ENCODE data around the gene NRCAM.
A peak's percentile ranks its signal among the peaks of the same experiment; 100 is the strongest.
"Not testable (repeated sequence)": the region's sequence is repeated elsewhere in the genome, so short reads cannot be mapped to it uniquely, and the experiment has no call there.

Gene NRCAM

DNA sequence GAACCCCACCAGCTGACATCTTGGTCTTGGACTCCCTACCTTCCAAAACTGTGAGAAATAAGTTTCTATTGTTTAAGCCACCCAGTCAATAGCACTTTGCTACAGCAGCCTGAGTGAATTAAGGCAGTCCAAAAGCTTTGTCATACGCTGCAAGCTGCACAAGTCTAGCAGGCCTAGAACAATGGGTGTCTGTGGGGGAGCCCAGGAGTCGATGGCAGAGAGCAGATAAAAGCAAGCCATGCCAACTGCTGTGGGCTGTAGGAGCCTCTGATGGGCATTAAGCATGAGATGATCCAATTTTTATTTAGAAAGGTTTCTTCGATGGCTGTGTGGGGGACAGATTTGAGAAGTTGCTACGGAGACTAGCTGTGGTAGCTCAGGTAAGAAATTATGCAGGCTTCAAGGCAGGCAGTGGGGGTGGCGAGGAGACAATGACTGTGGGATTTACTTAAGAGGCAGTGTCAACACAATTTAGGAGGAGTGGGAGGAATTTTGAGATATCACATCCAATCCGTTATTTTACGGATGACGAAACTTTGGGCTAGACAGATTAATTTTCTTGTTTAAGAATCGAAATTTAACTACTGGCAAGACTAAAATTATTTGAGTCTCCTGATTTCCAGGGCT, 110.4 kb downstream of the NRCAM start:
- no peak for DNase-seq (ENCODE audit: low read depth in 2 of 2)

- DNase-seq (ENCODE audit: low read depth in 2 of 2): no peak
These were observed 115.3 kb downstream of the NRCAM start for GRCh38 chr7:108340856-108341411.

DNA sequence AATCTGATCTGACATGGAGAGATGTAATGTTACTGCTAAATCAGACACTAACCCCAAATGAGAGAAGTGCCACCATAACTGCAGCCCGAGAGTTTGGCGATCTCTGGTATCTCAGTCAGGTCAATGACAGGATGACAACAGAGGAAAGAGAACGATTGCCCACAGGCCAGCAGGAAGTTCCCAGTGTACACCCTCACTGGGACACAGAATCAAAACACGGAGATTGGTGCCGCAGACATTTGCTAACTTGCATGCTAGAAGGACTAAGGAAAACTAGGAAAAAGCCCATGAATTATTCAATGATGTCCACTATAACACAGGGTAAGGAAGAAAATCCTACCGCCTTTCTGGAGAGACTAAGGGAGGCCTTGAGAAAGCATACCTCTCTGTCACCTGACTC, 115.8 kb downstream of the NRCAM start:
- not testable (repeated sequence) for DNase-seq (ENCODE audit: low read depth in 2 of 2)

DNA sequence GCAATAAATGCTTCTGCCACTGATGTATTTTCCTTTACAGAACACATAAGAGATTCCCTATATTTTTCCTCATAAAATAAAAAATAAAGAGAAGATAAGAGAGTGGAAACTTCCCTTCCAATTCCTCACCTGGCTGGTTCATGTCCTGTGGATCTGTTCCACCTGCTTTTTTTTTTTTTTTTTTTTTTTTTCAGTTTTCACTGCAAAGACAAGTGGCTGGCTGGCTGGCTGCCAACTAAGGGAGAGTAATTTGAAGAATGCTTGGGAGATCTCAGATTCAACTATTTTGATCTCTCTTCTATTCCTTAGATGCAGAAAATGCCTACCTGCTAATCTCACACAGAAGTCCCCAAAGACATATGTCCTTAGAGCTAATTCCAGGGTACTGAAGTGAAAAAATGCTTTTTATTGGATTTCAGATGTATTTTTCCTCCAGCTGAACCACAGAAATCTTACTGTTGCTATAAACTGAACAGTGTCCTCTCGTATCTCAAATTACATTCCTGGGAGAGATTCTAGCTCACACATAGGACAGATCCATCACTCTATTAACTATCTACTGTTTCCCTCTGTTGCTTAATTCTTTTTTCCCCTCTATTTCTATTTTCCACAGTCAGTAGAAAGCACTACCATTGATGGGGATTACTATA, 120.8 kb downstream of the NRCAM start:
- DNase-seq (ENCODE audit: low read depth in 2 of 2): peak in 1 of 2 donors; percentile 1

GRCh38 chr7:108332937-108333336, 123.3 kb downstream of the NRCAM start:
- no peak for DNase-seq (ENCODE audit: low read depth in 2 of 2)

- DNase-seq (ENCODE audit: low read depth in 2 of 2): no peak
These were observed 124.3 kb downstream of the NRCAM start for GRCh38 chr7:108331971-108332370.

GRCh38 chr7:108330227-108330626, 126.0 kb downstream of the NRCAM start:
- no peak for DNase-seq (ENCODE audit: low read depth in 2 of 2)

GRCh38 chr7:108329514-108329913, 126.7 kb downstream of the NRCAM start:
- DNase-seq (ENCODE audit: low read depth in 2 of 2): no peak

DNA sequence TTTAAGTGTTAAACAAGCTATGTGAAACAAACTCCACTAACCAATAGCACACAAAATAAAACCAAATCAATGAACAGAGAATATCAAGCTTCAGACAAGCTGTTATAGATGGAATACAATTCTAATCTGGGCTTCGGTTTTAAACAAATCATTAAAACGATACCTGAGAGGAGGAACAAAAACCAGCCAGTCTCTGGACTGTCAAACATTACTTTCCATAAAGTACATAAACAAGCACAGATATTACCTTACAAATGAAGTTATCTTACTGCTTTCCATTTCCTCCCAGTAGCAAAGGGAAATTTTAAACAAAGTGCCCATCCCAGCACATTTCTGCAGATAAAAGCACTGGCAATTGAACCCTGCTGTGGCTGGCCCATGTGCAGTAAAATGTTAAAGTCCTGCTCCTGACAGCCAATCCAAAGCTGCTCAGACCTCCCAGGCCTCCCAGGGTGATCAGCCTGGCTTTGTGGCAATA, 128.0 kb downstream of the NRCAM start:
- DNase-seq (ENCODE audit: low read depth in 2 of 2): no peak

DNA sequence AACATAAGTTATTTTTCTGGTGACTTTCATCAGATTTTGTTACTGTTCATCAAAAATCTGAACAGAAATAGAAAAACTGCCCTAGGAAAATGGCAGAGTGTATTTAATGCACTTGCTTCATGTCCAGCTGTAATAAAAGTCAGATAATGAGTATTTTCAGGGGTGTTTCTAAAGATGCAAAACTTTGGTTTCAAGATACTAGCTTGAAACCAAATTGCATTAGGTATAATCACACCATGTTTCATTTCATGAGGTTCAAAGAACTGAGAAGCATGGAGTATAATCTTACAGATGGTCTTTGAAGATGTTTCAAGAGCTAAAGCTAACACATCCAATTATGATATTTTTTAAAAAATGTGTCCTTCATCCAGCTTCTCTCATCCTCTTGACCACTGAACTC, 128.9 kb downstream of the NRCAM start:
- DNase-seq (ENCODE audit: low read depth in 2 of 2): no peak

GRCh38 chr7:108326938-108327337, 129.3 kb downstream of the NRCAM start:
- DNase-seq (ENCODE audit: low read depth in 2 of 2): no peak

DNA sequence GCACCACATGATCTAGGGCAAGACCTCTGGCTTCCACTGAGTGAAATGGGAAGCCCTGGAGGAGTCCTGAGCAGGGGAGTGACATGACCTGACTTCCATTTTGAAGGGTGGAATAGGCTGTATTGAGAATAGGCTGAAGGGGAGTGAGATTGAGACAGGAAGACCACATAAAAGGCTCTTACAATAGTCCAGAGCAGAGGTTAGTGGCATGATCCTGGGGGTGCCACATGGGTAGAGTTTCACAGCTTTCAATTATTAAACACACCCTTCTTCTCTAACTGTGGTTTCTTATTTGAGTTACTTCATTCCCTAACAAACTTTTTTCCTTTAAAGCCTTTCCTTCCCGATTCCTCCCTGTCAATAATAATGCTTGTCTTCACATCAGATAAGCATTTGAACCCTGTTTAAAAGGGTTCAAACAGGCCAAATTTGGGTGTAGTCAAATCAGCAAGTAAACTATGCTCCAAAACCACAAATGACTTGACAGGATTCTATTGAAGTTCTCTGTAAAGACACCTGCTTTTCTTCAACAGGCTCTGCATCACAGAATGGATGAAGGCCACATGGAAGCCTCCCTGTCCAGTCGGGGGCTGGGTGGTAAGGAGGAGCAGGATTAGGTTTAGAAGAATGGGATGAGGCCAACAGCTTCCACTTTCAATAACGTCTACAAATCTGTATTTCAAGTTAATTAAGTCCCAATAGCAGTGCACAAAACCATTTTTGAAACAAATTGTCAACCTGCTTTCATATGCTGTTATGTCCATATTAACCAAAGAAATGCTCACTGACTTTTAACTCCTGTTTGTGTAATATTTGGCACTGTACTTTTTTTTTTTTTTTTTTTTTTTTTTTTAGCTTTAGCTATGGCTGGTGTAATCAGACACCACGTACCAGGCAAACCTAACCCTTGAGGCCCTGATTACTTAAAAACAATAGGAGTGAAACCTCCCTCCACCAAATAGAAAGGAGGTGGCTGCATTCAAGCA, 131.9 kb downstream of the NRCAM start:
- DNase-seq (ENCODE audit: low read depth in 2 of 2): no peak

GRCh38 chr7:108322925-108323832, 133.1 kb downstream of the NRCAM start:
- no peak for DNase-seq (ENCODE audit: low read depth in 2 of 2)

DNA sequence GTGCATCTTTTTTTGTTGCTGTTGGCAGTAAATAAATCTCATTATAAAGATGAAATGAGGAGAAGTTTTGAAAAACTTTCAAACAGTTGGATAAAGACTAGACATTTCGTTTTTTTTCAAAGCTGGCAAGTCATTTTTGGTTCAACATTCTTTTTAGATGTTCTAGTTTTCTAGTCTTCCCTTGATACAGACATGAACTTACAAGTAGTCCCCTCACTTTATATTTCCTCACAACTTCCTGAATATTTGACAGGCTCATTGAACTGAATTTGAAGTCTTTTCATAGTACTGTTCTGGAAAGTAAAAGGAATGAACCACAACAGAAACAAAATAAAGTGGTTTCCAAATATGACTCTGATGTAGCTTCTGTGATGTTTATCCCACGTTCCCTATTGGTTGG, 134.2 kb downstream of the NRCAM start:
- no peak for DNase-seq (ENCODE audit: low read depth in 2 of 2)

DNA sequence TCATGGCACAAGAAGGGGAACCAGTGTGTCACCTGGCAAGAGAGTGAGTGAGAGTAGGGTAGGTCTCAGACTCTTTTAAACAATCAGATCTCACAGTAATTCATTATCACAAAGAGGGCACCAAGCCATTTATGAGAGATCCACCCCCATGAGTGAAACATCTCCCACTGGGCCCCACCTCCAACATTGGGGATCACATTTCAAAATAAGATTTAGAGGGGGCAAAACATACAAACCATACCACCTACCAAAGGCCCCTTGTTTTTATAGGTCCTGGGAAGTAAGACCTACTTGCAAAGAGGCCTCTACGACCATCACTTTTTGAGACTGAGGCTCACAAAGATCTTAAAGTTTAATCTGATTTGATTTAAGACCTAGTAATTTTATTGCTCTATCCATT, 134.9 kb downstream of the NRCAM start:
- DNase-seq (ENCODE audit: low read depth in 2 of 2): no peak

DNA sequence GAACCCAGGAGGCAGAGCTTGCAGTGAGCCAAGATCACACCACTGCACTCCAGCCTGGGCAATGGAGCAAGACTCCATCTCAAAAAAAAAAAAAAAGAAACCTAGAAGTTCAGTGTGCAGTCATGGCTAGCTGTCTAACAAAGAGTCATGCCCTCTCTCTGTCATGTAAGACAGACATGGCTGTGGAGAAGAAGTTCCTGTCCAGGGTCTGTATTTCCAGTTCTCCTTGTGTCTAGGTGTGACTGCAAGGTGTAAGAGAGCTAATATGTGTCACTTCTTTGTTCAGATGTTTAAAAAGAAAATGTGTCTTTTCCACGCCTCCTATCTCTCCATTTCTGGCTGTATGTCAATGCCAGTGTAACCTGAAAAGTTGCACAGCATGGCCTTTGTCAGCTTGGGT, 139.5 kb downstream of the NRCAM start:
- no peak for DNase-seq (ENCODE audit: low read depth in 2 of 2)

DNA sequence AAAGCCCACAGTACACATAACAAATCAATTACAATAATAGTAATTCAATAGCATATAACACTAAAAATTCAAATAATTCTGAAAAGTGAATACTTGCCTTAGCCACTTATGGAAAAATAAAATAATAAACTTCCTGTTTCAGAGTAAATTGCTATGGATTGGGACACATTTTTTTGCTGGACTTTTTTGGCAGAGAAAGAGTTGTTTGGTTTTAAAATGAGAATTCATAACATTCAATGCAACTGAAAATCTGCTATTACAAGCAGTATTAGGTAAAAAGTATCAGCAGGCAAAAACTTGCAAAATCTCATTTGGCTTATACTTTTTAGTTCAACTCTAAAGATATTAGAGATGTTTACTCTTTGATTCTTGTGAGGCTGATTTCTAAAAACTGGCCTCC, 141.7 kb downstream of the NRCAM start:
- no peak for DNase-seq (ENCODE audit: low read depth in 2 of 2)

GRCh38 chr7:108314049-108314448, 142.2 kb downstream of the NRCAM start:
- DNase-seq (ENCODE audit: low read depth in 2 of 2): no peak

DNA sequence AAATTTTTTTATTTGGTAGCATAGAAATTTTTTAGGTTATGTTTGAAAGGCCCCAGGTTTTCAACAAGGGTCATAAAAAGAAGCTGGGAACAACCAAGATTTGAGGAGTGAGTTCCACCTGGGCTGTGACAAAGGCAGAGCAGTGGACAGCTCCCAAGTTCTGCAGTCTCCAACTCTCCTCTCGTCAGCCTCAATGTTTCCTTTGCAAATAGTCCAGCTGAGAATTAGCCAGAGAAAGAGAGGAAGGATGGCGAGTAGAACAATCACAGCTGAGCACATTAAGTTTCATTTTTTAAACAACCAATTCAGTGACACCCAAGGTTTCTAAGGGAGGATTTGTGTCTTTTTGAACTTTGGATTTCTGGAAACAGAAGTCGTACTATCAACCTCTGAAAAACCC, 143.2 kb downstream of the NRCAM start:
- DNase-seq (ENCODE audit: low read depth in 2 of 2): no peak

DNA sequence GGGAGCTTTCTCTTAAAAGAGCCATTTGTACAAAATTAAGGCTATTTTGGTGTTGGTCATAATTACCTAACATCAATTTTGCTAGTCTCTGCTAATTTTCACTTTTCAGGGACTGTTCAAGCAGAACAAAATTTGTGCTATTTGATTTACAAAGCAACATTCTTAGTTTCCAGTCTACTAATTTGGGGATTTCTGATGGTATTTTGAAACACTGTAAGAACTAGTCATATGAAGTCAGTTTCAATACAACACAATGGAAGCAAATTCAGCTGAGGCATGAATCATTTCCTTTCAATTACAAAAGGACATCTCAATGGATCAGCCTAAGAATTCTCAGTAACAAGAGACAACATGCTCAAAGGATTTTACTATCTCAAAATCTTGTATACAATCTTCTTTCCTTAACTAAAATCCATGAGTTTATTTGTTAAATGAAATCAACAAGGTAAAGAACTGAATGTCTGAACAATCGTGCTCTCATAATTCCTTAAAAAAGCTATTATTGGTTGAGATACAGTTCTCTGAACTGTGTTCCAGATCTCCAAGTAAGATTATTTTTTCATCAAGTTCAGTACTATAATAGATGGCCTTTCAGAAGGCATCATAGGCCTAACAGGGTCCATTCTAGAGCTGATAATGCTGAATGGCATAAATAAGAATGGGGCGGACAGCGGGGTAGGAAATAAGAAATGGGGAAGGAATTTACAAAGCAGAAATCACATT, 144.6 kb downstream of the NRCAM start:
- DNase-seq (ENCODE audit: low read depth in 2 of 2): no peak

All from stimulated activated CD4-positive, alpha-beta T cell treated with anti-CD3 and anti-CD28 coated beads, Interleukin-1b, Interleukin-23, amount 100 ng/mL, for 4 hours (primary cell).